ENCODE measurements around the gene MRGPRD. TPM values are rescaled to one million over a fixed set of nuclear protein-coding genes. Genes with fewer than 3 reads are reported as not detected.

Gene MRGPRD
- total and polyA plus RNA-seq, 10 of the 15 experiments (the other 5 are each of a cell fraction or from before 2014, with no cell fraction given), result not detected

- CTCF ChIA-PET, result no interaction called here
- no peaks in the 10 kb centered on the region for H3K36me3 ChIP-seq (ENCODE audit: control insufficient read depth in 2 of 2, insufficient read depth in 2 of 2, low read length in 1 of 2)
- H3K27ac ChIP-seq (ENCODE audit: control insufficient read depth, insufficient read depth), result no peak overlapping the region
- POLR2A ChIA-PET, result no interaction called here
- no TSS peak for BruUV-seq (replicated peaks)
- no peaks in the 10 kb centered on the region; the same call in 1 of the 2 replicates for H3K4me1 ChIP-seq (ENCODE audit: control insufficient read depth, insufficient read depth, low read length)
- H3K4me3 ChIP-seq, result no peak overlapping the region
- H4K20me1 ChIP-seq (ENCODE audit: control insufficient read depth, insufficient read depth), result no peaks in the 10 kb centered on the region
- 24% methylated on average over 22 of the region's 25 CpGs for WGBS (ENCODE audit: insufficient coverage, insufficient replicate concordance, low lambda C conversion rate, missing lambda C conversion rate)
- no peak for ATAC-seq
- FAIRE-seq, result no peak
- H3K27me3 ChIP-seq (replicated peaks in 1 of 2; ENCODE audit: control insufficient read depth in 2 of 2, insufficient read depth in 2 of 2, low read length in 1 of 2), result no peaks in the 10 kb centered on the region
- H3K9ac ChIP-seq (ENCODE audit: control insufficient read depth, insufficient read depth, low read length), result no peak overlapping the region
- TF ChIP-seq LARP7 (IDR thresholded peaks at IDR 0.05) (no peak), NR2C1 (IDR thresholded peaks at IDR 0.05) (no peak), RFX5 (IDR thresholded peaks at IDR 0.05; ENCODE audit: low read depth, low read length) (no peak), NFXL1 (IDR thresholded peaks at IDR 0.05; ENCODE audit: borderline replicate concordance) (no peak), MLLT1 (IDR thresholded peaks at IDR 0.05) (no peak)
- TF ChIP-seq, protein P1, sequence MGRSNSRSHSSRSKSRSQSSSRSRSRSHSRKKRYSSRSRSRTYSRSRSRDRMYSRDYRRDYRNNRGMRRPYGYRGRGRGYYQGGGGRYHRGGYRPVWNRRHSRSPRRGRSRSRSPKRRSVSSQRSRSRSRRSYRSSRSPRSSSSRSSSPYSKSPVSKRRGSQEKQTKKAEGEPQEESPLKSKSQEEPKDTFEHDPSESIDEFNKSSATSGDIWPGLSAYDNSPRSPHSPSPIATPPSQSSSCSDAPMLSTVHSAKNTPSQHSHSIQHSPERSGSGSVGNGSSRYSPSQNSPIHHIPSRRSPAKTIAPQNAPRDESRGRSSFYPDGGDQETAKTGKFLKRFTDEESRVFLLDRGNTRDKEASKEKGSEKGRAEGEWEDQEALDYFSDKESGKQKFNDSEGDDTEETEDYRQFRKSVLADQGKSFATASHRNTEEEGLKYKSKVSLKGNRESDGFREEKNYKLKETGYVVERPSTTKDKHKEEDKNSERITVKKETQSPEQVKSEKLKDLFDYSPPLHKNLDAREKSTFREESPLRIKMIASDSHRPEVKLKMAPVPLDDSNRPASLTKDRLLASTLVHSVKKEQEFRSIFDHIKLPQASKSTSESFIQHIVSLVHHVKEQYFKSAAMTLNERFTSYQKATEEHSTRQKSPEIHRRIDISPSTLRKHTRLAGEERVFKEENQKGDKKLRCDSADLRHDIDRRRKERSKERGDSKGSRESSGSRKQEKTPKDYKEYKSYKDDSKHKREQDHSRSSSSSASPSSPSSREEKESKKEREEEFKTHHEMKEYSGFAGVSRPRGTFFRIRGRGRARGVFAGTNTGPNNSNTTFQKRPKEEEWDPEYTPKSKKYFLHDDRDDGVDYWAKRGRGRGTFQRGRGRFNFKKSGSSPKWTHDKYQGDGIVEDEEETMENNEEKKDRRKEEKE (IDR thresholded peaks at IDR 0.05), result no peak
- TF ChIP-seq, protein P2, sequence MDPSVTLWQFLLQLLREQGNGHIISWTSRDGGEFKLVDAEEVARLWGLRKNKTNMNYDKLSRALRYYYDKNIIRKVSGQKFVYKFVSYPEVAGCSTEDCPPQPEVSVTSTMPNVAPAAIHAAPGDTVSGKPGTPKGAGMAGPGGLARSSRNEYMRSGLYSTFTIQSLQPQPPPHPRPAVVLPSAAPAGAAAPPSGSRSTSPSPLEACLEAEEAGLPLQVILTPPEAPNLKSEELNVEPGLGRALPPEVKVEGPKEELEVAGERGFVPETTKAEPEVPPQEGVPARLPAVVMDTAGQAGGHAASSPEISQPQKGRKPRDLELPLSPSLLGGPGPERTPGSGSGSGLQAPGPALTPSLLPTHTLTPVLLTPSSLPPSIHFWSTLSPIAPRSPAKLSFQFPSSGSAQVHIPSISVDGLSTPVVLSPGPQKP (IDR thresholded peaks at IDR 0.05; ENCODE audit: low read depth, low read length), result no peak
- H3K79me2 ChIP-seq (ENCODE audit: control insufficient read depth, insufficient read depth, low read length), result no peaks in the 10 kb centered on the region
- intact Hi-C loops (cut with micrococcal nuclease; ENCODE audit: unreplicated experiment) (no loop called here), in situ Hi-C loops (cut with MboI) (no loop called here)
- no peak for DNase-seq (ENCODE audit: low read depth, low spot score)
- SMC1A ChIA-PET (ENCODE audit: uncharacterized antibody, unreplicated experiment), result no interaction called here
- H3K9me3 ChIP-seq (replicated peaks; ENCODE audit: control insufficient read depth, insufficient read depth, low read length), result peaks cover 4% of the 10 kb centered on the region; the same call in 2 of the 3 replicates
- RAD21 ChIA-PET (ENCODE audit: unreplicated experiment), result no interaction called here
- H2AFZ ChIP-seq (ENCODE audit: control insufficient read depth, low read depth, low read length), result no peak overlapping the region
- H3K4me2 ChIP-seq (ENCODE audit: control insufficient read depth, insufficient read depth), result no peak overlapping the region
Observed at GRCh38 chr11:68960294-68961071, 20.3 kb downstream of the MRGPRD start.

All from GM12878 (cell line).